Measurements from ENCODE around the gene DDX46. TPM values are rescaled to one million over a fixed set of nuclear protein-coding genes. Genes with fewer than 3 reads are reported as not detected.
A peak's percentile ranks its signal among the peaks of the same experiment; 100 is the strongest.
"Not testable (repeated sequence)": the region's sequence is repeated elsewhere in the genome, so short reads cannot be mapped to it uniquely, and the experiment has no call there.

DDX46 gene
- polyA plus RNA-seq, 1 experiment, result 45.4 TPM

GRCh38 chr5:134845852-134846640, 87.5 kb downstream of the DDX46 start, which contains the start of gene C5orf24:
Gene C5orf24, plus strand, starts transcription at chr5:134845968. Its CDS starts 8,933 bp downstream, at chr5:134854901.
- ChIA-PET POLR2A (interaction anchor here (0.5 to 1.4 kb wide), 11 partner anchors 13 to 620 kb away, joined by 3 to 34 read pairs (median 3); partner anchors contain the start of genes PCBD2, PPP2CA and TXNDC15), CTCF (interaction anchor here (0.8 to 1.0 kb wide), 2 partner anchors 18 to 59 kb away, joined by 4 to 7 read pairs; partner anchors contain the start of gene PCBD2)
- peak within 1 kb of the TSS; percentile 89 for H3K27ac ChIP-seq (ENCODE audit: low read depth, low read length)
- no peaks in the 10 kb centered on the region for H3K27me3 ChIP-seq (ENCODE audit: control insufficient read depth, insufficient read depth, low read length)
- TF ChIP-seq, protein P1, sequence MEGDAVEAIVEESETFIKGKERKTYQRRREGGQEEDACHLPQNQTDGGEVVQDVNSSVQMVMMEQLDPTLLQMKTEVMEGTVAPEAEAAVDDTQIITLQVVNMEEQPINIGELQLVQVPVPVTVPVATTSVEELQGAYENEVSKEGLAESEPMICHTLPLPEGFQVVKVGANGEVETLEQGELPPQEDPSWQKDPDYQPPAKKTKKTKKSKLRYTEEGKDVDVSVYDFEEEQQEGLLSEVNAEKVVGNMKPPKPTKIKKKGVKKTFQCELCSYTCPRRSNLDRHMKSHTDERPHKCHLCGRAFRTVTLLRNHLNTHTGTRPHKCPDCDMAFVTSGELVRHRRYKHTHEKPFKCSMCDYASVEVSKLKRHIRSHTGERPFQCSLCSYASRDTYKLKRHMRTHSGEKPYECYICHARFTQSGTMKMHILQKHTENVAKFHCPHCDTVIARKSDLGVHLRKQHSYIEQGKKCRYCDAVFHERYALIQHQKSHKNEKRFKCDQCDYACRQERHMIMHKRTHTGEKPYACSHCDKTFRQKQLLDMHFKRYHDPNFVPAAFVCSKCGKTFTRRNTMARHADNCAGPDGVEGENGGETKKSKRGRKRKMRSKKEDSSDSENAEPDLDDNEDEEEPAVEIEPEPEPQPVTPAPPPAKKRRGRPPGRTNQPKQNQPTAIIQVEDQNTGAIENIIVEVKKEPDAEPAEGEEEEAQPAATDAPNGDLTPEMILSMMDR (IDR thresholded peaks at IDR 0.05; ENCODE audit: low read depth, low read length), result no peak
- peaks cover 3% of the 10 kb centered on the region; the same call in 1 of the 2 replicates for H3K9me3 ChIP-seq (ENCODE audit: control insufficient read depth, insufficient read depth, low read length)
- DNase-seq (ENCODE audit: low read depth, low spot score), result peak; percentile 91
- H3K4me3 ChIP-seq (ENCODE audit: low read depth, low read length), result peak within 1 kb of the TSS; percentile 86

GRCh38 chr5:134846641-134846960, 88.0 kb downstream of the DDX46 start:
- no peak for DNase-seq (ENCODE audit: low read depth, low spot score)
- Histone ChIP-seq H3K27me3 (ENCODE audit: control insufficient read depth, insufficient read depth, low read length) (no peaks in the 10 kb centered on the region), H3K9me3 (ENCODE audit: control insufficient read depth, insufficient read depth, low read length) (peaks cover 3% of the 10 kb centered on the region; the same call in 1 of the 2 replicates), H3K4me3 (ENCODE audit: low read depth, low read length) (peak overlapping the region; percentile 86), H3K27ac (ENCODE audit: low read depth, low read length) (peak overlapping the region; percentile 89)
- ChIA-PET CTCF (no interaction called here), POLR2A (interaction anchor here (0.6 kb wide), 1 partner anchor 13 kb away, joined by 3 read pairs; no protein-coding TSS in a partner anchor)
- TF ChIP-seq, protein P1 (IDR thresholded peaks at IDR 0.05; ENCODE audit: low read depth, low read length), result no peak

DNA sequence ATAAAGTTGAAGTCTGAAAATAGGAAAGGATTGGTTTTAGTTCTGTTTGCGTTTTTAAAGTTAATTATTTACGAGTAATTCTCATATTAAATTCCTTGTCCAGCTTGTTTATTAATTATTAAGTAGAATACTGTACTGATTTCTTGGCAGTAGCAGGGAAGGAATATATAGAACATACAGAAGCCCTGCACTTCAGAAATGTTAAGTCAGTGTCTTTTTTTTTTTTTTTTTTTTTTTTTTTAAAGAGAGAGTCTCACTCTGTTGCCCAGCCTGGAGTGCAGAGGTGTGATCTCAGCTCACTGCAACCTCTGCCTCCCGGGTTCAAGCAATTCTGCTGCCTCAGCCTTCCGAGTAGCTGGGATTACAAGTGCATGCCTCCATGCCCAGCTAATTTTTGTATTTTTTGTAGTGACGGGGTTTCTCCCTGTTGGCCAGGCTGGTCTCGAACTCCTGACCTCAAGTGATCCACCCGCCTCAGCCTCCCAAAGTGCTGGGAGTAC, 90.9 kb downstream of the DDX46 start:
- H3K4me3 ChIP-seq (ENCODE audit: low read depth, low read length); H3K9me3 ChIP-seq (ENCODE audit: control insufficient read depth, insufficient read depth, low read length); DNase-seq (ENCODE audit: low read depth, low spot score); H3K27ac ChIP-seq (ENCODE audit: low read depth, low read length); H3K27me3 ChIP-seq (ENCODE audit: control insufficient read depth, insufficient read depth, low read length): not testable (repeated sequence)
- CTCF ChIA-PET, result interaction anchor here (0.7 to 1.5 kb wide), 2 partner anchors 12 to 93 kb away, joined by 6 to 7 read pairs; no protein-coding TSS in a partner anchor
- POLR2A ChIA-PET, result interaction anchor here (0.5 to 1.3 kb wide), 3 partner anchors 25 to 68 kb away, joined by 3 to 4 read pairs (median 3); partner anchors contain the start of genes PCBD2 and TXNDC15

DNA sequence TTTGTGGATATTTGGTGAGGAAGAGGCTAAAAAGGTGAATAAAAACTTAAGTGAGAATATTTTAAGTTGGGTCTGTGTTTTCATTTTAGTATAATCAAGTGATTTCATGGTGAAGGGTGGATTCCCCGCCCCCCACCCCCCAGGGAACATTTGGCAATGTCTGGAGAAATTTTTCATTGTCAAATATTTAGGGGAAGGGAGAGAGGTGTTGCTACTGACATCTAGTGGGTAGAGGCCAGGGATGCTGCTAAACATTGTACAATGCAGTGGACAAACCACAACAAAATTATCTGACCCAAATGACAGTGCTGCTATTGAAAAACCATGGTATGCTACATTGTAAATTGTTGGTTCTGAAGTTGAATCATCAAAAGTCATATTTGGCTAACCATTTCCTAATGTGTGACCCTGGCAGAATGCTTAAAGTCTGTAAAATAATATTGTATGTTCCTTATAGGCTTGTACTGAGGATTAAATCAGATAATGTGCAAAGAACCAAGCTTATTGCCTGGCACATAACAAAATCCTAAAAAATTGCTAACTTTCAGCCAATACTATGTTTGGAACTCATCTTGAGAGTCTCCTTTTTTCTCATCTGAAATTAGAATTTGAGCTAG, 92.8 kb downstream of the DDX46 start:
- POLR2A ChIA-PET, result interaction anchor here (0.6 kb wide), 1 partner anchor 16 kb away, joined by 5 read pairs; no protein-coding TSS in a partner anchor
- peak overlapping the region; percentile 57 for H3K27ac ChIP-seq (ENCODE audit: low read depth, low read length)

DNA sequence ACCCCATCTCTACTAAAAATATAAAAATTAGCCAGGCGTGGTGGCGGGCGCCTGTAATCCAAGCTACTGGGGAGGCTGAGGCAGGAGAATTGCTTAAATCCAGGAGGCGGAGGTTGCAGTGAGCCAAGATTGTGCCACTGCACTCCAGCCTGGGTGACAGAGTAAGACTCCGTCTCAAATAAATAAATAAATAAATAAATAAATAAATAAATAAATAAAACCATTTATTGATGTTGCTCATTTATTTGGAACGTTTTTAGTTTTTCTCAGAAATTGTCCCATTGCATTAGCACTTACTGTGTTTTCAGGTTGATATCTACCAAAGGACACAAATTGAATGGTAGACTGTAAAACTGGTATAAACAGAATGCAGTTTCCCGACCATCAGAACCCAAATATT, 97.9 kb downstream of the DDX46 start:
- H3K9me3 ChIP-seq (ENCODE audit: control insufficient read depth, insufficient read depth, low read length); POLR2A ChIA-PET; H3K27me3 ChIP-seq (ENCODE audit: control insufficient read depth, insufficient read depth, low read length); H3K27ac ChIP-seq (ENCODE audit: low read depth, low read length); CTCF ChIA-PET; DNase-seq (ENCODE audit: low read depth, low spot score); H3K4me3 ChIP-seq (ENCODE audit: low read depth, low read length): not testable (repeated sequence)

More for the DNA sequence above, 92.8 kb downstream of the DDX46 start:
- no peak for DNase-seq (ENCODE audit: low read depth, low spot score)
- Histone ChIP-seq H3K4me3 (ENCODE audit: low read depth, low read length) (no peak overlapping the region), H3K9me3 (ENCODE audit: control insufficient read depth, insufficient read depth, low read length) (peaks cover 3% of the 10 kb centered on the region; the same call in 1 of the 2 replicates), H3K27me3 (ENCODE audit: control insufficient read depth, insufficient read depth, low read length) (no peaks in the 10 kb centered on the region)
- CTCF ChIA-PET, result interaction anchor here (0.6 to 1.9 kb wide), 7 partner anchors 9 to 608 kb away, joined by 3 to 13 read pairs (median 4); no protein-coding TSS in a partner anchor
- TF ChIP-seq, protein P1 (IDR thresholded peaks at IDR 0.05; ENCODE audit: low read depth, low read length), result peak; percentile 63
